Inflammatory macrophage treated with lipopolysaccharide for 4 hours (primary cell): ENCODE results near the gene DZIP3.

Source experiments
- DNase-seq: peaks from one replicate; pipeline ENCODE4 v3.0.0-alpha.2; 2020

The DZIP3 gene

DNA sequence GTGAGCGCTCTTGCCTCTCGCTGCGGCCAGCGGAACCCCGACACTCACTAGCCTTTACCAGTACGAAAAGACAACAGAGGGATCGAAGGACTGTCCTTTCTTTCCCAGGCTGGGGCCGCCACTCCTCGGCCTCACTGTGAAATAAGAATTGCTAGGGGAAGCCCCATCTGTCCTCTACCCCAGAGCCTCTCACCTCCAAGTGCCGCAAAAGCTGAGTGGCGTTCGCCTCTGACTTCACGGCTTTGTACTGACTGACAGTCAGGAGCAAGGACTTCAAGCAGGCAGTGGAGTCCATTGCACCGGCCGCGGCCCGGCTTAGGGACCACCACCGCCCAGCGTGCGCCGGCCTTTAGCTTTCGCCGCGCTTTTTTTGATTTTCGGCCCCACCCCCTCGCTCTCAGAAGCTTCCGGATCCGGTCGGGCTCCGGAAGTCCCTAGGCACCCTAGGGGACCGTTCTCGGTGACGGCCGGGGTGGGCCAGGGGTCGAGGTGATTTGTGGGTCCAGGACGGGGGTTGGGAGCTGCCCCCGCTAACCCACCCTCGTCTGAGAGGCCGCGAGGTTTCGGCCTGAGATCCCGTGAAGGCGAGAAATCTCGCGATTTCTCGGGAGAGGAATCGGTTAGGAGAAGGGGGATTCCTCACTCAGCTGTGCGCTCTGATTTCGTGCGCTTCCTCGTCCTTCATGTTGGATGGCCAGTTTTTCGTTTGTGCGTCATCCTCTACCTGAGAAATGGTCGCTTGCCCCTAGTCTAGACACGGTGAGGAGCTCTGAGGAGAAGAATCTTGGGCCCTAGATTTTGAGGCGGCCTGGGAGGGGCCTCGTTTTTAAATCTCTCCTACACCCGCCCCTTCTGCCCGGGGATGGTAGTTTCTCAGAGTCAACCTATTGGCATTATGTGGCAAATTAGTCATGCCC is at the start of gene DZIP3, which contains the start of gene CIP2A:
DZIP3 (plus strand) TSS at position 642 of the 917 bp plus-strand sequence. CDS start 15,685 bp downstream, outside the sequence.
CIP2A (minus strand) TSS at position 358 of the 917 bp plus-strand sequence; CDS start at position 295, 63 bp downstream.
- DNase-seq: peak; percentile 90

GRCh38 chr3:108546247-108546646 is 43.3 kb upstream of the DZIP3 start:
- no peak for DNase-seq

DNA sequence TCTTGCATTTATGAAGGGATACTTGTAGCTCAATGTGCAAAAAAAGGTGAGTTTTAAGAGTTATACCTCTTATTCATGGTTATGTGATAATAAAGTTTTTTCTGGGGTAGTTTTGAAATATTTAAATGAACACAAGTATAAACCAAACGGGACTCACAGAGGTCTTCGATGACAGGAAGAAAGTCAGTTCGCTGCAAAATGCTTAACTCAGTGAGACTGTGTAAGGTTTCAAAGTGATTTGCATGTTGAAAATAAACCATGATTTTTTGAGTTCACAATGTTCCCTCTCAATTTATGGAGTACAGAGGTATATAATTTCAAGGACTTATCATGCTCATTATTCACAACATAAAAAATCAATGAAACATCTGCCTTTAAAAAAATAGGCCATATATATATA is 42.8 kb upstream of the DZIP3 start:
- no peak for DNase-seq

- DNase-seq: no peak
These were observed 41.2 kb upstream of the DZIP3 start for GRCh38 chr3:108548304-108548703.

DNA sequence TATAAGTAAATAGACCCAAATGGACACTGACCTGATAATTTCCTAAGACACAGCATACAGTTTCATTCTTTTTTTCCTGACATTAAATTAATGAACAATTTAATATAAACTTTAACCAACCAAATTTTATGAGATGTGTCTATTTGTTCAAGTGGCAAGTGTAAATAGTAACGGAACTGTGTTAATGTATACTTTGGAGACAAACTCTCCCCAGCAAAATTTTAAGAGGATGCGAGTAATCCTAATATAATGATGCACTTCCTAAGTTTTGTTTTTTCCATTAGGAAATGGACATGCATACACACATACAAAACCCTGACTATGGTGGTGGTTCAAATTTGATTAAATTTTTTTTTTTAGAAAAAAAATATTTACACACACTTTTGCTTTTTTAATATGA is 40.6 kb upstream of the DZIP3 start:
- DNase-seq: no peak

DNA sequence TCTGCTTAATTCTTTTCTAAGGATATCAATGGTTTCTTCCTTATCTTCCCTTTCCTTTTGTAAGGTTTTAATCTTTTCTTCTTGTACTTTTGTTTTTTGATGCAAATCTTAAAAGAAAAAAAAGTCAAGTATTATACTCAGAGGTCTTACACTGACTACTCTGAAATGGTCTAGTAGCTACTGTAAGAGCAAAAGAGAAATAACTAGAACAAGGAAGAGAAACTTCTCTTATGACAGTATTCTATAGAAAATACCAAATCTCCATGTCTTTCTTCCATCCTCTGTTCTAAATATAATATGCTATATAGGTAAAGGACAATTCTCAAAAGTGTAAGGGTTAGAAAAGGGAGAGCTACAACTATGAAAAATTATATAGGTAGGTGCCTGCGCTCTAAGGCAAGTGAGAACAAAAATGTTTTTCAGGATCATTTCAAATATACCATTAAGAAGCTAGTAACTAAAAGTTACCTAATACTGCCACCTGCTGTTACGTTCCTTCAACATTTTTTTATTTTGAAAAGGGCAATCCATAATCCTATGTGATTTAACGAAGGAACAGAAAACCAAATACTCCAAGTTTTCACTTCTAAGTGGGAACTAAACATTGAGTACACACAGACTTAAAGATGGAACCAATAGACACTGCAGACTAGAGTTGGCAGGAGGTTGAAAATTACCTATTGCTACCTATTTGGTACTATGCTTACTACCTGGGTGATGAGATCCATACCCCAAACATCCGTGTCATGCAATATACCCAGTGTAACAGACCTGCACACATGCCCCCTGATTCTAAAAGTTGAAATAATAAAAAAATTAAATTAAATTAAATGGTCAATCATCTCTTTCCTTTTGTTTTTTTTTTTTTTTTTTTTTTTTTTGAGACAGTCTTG is 37.0 kb upstream of the DZIP3 start:
- DNase-seq: peak; percentile 57

- no peak for DNase-seq
These were observed 35.3 kb upstream of the DZIP3 start for GRCh38 chr3:108554229-108554628.

GRCh38 chr3:108554913-108555571 is 34.5 kb upstream of the DZIP3 start:
- DNase-seq: no peak

DNA sequence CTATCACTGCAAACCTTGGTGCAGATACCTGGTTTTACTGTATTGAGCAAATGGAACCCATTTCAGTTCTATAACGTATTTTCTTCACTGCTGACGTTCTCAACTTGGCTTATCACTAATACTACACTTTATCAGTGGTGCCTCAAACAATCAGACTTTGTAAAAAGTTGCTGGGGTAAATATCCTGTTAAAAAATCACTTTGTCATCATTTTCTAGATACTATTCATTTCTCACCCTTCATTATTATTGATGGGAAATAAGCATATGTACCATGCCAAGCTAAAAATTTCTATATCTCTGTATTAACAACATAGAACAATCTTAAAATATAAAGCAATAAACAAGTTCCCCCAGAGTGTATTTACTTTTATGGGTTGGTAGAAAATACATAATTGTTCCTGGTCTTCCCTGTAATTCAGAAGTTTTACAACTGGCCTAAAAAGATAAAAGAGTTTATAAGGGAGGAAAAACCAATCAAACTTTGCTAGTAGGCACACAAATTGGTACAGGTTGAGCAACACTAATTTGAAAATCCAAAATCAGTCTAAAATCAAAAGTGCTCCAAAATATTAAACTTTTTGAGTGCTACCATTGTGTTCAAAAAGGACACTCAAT is 33.4 kb upstream of the DZIP3 start:
- no peak for DNase-seq

DNA sequence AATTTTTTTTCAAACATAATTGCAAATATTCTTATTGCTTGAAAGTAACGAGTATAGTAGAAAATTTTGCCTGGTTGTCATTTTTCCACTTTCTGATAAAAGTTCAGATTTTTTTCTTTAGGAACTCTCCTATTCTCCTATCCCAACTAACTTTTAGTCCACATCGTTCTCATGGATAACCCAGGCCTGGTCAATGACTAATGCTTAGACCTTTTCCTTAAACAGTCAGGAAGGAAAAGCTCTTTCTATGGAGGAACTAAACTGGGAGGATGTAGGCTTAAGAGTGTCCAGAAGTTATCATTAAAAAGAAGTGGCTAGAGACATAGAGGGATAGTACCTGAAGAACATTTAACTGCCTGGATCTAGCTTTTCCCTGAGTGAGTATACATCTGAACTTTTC is 27.0 kb upstream of the DZIP3 start:
- DNase-seq: no peak

GRCh38 chr3:108564564-108564963 is 25.0 kb upstream of the DZIP3 start:
- no peak for DNase-seq

GRCh38 chr3:108565506-108565905 is 24.0 kb upstream of the DZIP3 start:
- DNase-seq: no peak

DNA sequence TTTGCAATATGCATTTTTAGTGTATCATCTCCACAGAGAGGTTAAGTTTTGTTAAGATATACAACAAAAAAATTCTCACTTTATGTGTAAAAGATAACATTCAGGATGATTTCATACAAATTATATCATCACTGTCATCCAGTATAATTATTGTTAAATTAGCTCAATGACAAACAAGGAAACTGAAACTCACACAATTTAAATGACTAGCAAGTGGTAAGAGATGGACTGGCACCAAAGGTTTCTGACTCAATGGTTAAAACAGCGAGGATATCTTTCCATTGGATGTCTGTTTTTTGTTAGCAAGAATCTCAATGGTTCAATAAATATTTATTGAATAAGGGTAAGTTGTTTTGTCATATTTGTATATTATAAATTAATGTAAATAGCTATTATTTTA is 22.9 kb upstream of the DZIP3 start:
- DNase-seq: no peak

DNA sequence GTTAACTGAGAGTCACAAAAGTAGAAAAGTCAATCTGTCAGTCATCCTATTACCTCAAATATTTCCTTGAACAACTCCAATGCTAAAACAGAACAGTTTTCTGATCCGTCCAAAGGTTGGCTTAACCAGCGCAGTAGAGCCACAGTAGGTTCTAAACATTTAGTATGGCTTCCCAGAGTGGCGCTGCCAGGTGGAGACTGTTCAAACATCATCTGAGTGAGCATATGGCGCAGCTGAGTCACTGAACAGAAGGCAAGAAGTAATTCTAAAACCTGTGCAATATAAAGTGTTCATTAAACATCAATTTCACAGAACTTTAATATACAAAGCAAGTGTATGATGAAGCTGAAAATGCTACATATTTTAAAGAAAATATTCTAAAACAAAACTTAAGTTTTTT is 20.2 kb upstream of the DZIP3 start:
- no peak for DNase-seq

DNA sequence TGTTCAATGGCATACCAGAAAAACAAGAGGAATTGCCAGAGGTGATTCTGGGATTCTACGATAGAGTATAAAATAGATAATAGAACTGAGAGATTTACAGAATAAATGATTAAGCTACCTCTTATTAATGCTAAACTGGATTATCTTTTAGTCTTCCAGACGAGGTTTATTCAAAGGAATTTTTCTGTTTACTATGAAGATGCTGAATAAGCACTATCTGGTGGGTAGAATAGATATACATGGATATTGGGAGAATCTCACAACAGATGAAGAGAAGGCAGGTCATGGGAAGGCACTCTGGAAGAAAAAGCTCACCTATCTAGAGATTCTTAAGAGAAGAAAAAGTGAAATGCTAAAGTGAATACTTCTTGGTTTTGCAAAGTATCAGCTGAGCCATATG is 11.5 kb upstream of the DZIP3 start:
- DNase-seq: no peak

DNA sequence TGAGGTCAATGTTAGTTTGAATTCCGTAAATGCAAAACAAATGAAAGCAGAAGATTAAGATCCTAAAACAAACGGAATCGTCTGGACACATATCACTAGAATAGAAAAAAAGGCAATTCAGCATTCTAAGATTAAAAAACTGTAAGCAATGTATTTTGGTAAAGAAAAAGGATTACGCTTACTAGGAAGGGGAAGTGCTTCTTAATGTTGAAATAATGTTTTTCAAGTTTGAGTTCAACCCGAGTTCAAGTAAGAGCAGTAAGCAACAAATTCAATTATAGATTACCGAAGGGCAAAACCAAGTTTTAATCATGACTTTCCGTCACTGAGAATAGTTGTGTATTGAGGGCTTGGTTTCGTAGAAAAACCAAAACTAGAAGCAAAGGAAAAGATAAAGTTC is 921 bp upstream of the DZIP3 start:
- DNase-seq: peak; percentile 65

DNA sequence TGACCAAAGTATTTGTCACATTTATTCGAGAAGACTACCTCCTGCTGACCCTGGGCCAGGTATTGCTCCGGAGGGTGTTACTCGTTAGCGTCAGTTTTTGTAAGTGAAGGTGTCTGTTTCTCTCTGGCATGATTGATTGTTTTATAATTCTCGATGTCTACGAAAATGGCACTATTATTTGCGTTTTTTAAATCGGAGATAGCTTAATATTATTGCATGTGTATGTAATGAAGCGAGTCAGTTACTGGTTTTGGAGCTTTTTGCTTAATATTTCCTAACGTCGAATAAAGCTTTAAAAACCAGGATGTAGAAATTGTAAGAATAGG is 439 bp downstream of the DZIP3 start:
- no peak for DNase-seq

- DNase-seq: no peak
These were observed 938 bp downstream of the DZIP3 start for GRCh38 chr3:108590460-108590859.

DNA sequence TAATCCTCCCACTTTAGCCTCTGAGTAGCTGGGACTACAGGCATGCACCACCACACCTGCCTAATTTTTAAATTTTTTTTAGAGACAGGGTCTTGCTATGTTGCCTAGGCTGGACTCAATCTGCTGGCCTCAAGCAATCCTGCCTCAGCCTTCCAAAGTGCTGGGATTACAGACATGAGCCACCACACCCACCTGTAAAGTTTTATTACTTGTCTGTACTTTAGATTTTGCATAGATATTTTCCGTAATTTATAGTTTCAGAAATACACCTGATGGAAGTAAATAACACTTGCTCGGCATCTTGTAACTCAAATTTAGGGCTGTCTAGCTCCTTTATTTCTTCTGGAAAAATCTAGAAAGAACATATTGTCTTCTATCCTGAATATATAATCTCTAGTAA is 5.8 kb downstream of the DZIP3 start:
- no peak for DNase-seq

DNA sequence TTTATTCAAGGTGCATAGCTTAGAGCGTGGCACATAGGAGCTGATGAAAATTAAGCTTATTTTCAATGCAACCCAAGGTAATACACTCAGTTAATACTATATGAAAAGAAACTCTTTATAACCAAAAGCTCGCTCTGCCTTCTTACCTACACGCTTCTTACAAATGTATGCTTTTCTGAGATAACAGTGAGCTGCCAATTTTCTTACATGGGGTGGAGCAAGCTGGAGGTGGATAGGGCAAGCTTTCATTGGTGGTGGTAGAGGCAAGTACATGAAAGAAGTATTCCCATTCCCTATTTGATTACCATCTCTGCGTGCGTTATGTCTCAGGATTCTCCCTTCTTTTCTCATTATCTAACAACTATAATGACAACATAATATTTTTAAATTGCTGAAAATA is 8.9 kb downstream of the DZIP3 start:
- no peak for DNase-seq

- no peak for DNase-seq
These were observed 10.3 kb downstream of the DZIP3 start for GRCh38 chr3:108599677-108600409.
